AG10803 (cell line): ENCODE measurements around the gene RCVRN.
A peak's percentile ranks its signal among the peaks of the same experiment; 100 is the strongest.
"Not testable (repeated sequence)": the region's sequence is repeated elsewhere in the genome, so short reads cannot be mapped to it uniquely, and the experiment has no call there.

Source experiments
- DNase-seq: peaks from one replicate; pipeline ENCODE4 v3.0.0; 2010; ENCODE audit warnings: low read depth
- H3K4me3 ChIP-seq: 2 replicates; pipeline ENCODE4 v1.5.1; 2011; ENCODE audit warnings: mild to moderate bottlenecking, low read length, control low read depth
- TF ChIP-seq, protein P1 (sequence below): conservative IDR thresholded peaks from 2 replicates; pipeline ENCODE4 v1.5.1; 2011; ENCODE audit warnings: mild to moderate bottlenecking, low read length, control low read depth, inconsistent platforms

Gene RCVRN

DNA sequence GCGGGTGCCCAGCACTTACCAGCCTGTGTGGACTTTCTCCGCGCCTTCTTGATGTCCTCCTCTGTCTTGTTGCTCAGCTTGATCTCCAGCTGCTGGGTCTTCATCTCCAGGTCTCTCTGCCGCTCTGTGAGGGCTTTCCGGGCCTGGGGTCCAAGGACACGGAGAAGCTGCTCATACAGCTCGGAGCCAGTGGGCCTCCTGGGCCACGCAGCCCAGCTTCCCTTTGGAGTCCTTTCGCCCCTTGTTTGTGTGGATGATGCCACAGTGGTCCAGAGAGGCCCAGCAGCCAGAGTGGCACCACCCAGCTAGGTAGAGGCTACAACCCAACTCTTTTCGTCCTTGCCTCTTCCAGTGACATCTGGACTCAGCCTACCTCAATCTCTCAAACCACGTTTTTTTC, 20.4 kb upstream of the RCVRN start:
- TF ChIP-seq, protein P1, sequence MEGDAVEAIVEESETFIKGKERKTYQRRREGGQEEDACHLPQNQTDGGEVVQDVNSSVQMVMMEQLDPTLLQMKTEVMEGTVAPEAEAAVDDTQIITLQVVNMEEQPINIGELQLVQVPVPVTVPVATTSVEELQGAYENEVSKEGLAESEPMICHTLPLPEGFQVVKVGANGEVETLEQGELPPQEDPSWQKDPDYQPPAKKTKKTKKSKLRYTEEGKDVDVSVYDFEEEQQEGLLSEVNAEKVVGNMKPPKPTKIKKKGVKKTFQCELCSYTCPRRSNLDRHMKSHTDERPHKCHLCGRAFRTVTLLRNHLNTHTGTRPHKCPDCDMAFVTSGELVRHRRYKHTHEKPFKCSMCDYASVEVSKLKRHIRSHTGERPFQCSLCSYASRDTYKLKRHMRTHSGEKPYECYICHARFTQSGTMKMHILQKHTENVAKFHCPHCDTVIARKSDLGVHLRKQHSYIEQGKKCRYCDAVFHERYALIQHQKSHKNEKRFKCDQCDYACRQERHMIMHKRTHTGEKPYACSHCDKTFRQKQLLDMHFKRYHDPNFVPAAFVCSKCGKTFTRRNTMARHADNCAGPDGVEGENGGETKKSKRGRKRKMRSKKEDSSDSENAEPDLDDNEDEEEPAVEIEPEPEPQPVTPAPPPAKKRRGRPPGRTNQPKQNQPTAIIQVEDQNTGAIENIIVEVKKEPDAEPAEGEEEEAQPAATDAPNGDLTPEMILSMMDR = no peak
- H3K4me3 ChIP-seq = no peak overlapping the region
- no peak for DNase-seq

DNA sequence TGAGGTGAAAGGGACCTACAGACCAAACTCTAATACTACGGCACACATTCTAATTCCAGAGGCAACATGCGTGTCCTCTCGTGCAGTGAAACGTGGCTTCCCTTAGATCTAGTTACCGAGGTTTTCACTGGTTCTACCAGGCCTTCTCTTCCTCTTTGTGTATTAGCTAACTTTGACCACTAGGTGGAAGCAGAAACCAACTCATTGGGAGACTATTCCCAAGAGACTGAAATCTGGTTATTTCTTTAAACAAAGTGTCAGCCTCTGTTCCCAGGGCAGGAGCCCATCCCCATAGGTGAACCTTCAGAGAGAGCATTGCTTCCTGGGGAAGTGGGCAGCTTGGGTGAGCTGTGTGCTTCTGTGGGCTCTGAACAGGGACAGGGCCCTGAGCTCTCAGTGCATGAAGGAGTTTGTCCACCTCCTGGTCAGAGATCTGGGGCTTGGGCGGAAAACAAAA, 19.7 kb upstream of the RCVRN start:
- H3K4me3 ChIP-seq = no peak overlapping the region
- TF ChIP-seq, protein P1 = peak; percentile 92
- peak; percentile 64 for DNase-seq

GRCh38 chr17:9922012-9922848, 17.2 kb upstream of the RCVRN start:
- no peak for DNase-seq
- TF ChIP-seq, protein P1 = no peak

GRCh38 chr17:9921216-9921615, 16.1 kb upstream of the RCVRN start:
- not testable (repeated sequence) for DNase-seq, H3K4me3 ChIP-seq

More at GRCh38 chr17:9922012-9922848, 17.2 kb upstream of the RCVRN start:
- no peak overlapping the region for H3K4me3 ChIP-seq

- DNase-seq = no peak
- H3K4me3 ChIP-seq = no peak overlapping the region
- TF ChIP-seq, protein P1 = no peak
Measured at GRCh38 chr17:9918804-9919352, 13.8 kb upstream of the RCVRN start.

- DNase-seq = no peak
- no peak overlapping the region for H3K4me3 ChIP-seq
- TF ChIP-seq, protein P1 = no peak
Measured at GRCh38 chr17:9918352-9918751, 13.3 kb upstream of the RCVRN start.

GRCh38 chr17:9917801-9918200, 12.7 kb upstream of the RCVRN start:
- no peak overlapping the region for H3K4me3 ChIP-seq
- TF ChIP-seq, protein P1 = no peak
- DNase-seq = no peak
